HEK293 (cell line): ENCODE measurements around the gene FAM83F.

ENCODE experiments used
- CTCF ChIA-PET: fragments of 350-600 bp; formaldehyde crosslinking; extraction: SDS; loops from one replicate; lab custom pipeline; 2021; ENCODE audit warnings: antibody characterized with exemption; lab: Yijun Ruan, JAX
- POLR2A ChIA-PET: fragments of 300-600 bp; formaldehyde crosslinking; extraction: SDS; loops from one replicate; lab custom pipeline; 2020; ENCODE audit warnings: antibody characterized with exemption, inconsistent platforms; lab: Yijun Ruan, JAX
- H3K27ac ChIP-seq: fragments of 200-500 bp; sonication (Bioruptor generic); 2 replicates; pipeline ENCODE4 v1.5.1; 2014; ENCODE audit warnings: low read depth, low read length, control low read depth, inconsistent platforms; ENCODE audit errors: extremely low read depth
- H3K36me3 ChIP-seq, 2 experiments: fragments of 200-500 bp in 1 of 2; sonication (Bioruptor generic) in 1 of 2; 1 replicate in 1 of 2; 2 replicates in 1 of 2; pipeline ENCODE4 v1.5.1; 2014 to 2017; ENCODE audit warnings: inconsistent platforms in 2 of 2, low read length in 2 of 2; ENCODE audit not compliant: control insufficient read depth in 2 of 2, insufficient read depth in 1 of 2
- H3K4me1 ChIP-seq: fragments of 200-500 bp; sonication (Bioruptor generic); 2 replicates; pipeline ENCODE4 v1.5.1; 2014; ENCODE audit warnings: mild to moderate bottlenecking, low read length, inconsistent platforms; ENCODE audit not compliant: control insufficient read depth, insufficient read depth
- H3K4me3 ChIP-seq: 2 replicates; pipeline ENCODE4 v1.5.1; 2011; ENCODE audit warnings: low read depth, mild to moderate bottlenecking, control low read depth, low read length, moderate library complexity
- H3K9me3 ChIP-seq: fragments of 200-500 bp; sonication (Bioruptor generic); 2 replicates; pipeline ENCODE4 v1.5.1; 2014; ENCODE audit warnings: low read depth, low read length, inconsistent platforms; ENCODE audit not compliant: control insufficient read depth, insufficient read depth
- GLI2 ChIP-seq: fragments of 450-650 bp; formaldehyde crosslinking; IDR thresholded peaks from 2 replicates; pipeline ENCODE4; 2017; ENCODE audit warnings: missing biosample characterization, missing genetic modification characterization, low read depth, borderline replicate concordance
- GLIS1 ChIP-seq: fragments of 450-650 bp; formaldehyde crosslinking; IDR thresholded peaks from 2 replicates; pipeline ENCODE4 v1.5.1; 2016; ENCODE audit warnings: missing biosample characterization, missing genetic modification characterization
- KLF8 ChIP-seq: fragments of 450-650 bp; formaldehyde crosslinking; IDR thresholded peaks from 2 replicates; pipeline ENCODE4 v1.5.1; 2016; ENCODE audit warnings: missing biosample characterization, missing genetic modification characterization
- ZBTB11 ChIP-seq: fragments of 450-650 bp; formaldehyde crosslinking; conservative IDR thresholded peaks from 2 replicates; pipeline ENCODE4 v1.5.1; 2016; ENCODE audit warnings: low read depth, missing biosample characterization, missing genetic modification characterization
- ZBTB21 ChIP-seq: fragments of 450-650 bp; formaldehyde crosslinking; IDR thresholded peaks from 2 replicates; pipeline ENCODE4 v1.5.1; 2017; ENCODE audit warnings: missing biosample characterization, missing genetic modification characterization
- ZNF114 ChIP-seq: fragments of 450-650 bp; formaldehyde crosslinking; IDR thresholded peaks from 2 replicates; pipeline ENCODE4 v1.5.0; 2017; ENCODE audit warnings: missing biosample characterization, missing genetic modification characterization
- ZNF169 ChIP-seq: fragments of 450-650 bp; formaldehyde crosslinking; IDR thresholded peaks from 2 replicates; pipeline ENCODE4 v1.5.1; 2016; ENCODE audit warnings: missing biosample characterization, missing genetic modification characterization
- ZNF174 ChIP-seq: fragments of 450-650 bp; formaldehyde crosslinking; IDR thresholded peaks from 2 replicates; pipeline ENCODE4 v1.5.0; 2017; ENCODE audit warnings: missing biosample characterization, mild to moderate bottlenecking, missing genetic modification characterization
- ZNF184 ChIP-seq: fragments of 450-650 bp; IDR thresholded peaks from 2 replicates; pipeline ENCODE4 v1.5.1; 2018; ENCODE audit warnings: missing biosample characterization, mild to moderate bottlenecking, missing genetic modification characterization
- ZNF221 ChIP-seq: fragments of 450-650 bp; formaldehyde crosslinking; IDR thresholded peaks from 2 replicates; pipeline ENCODE4 v1.5.1; 2017; ENCODE audit warnings: missing biosample characterization, missing genetic modification characterization, borderline replicate concordance
- ZNF23 ChIP-seq: fragments of 450-650 bp; formaldehyde crosslinking; IDR thresholded peaks from 2 replicates; pipeline ENCODE4 v1.5.1; 2016; ENCODE audit warnings: missing biosample characterization, missing genetic modification characterization, borderline replicate concordance
- ZNF292 ChIP-seq: fragments of 450-650 bp; formaldehyde crosslinking; IDR thresholded peaks from 2 replicates; pipeline ENCODE4 v1.5.1; 2016; ENCODE audit warnings: low read depth, missing biosample characterization, missing genetic modification characterization, borderline replicate concordance
- ZNF302 ChIP-seq: fragments of 450-650 bp; formaldehyde crosslinking; IDR thresholded peaks from 2 replicates; pipeline ENCODE4 v1.5.1; 2016; ENCODE audit warnings: missing biosample characterization, missing genetic modification characterization, low read depth
- ZNF404 ChIP-seq: fragments of 450-650 bp; formaldehyde crosslinking; IDR thresholded peaks from 2 replicates; pipeline ENCODE4 v1.5.1; 2017; ENCODE audit warnings: missing biosample characterization, missing genetic modification characterization
- ZNF416 ChIP-seq: fragments of 450-650 bp; formaldehyde crosslinking; IDR thresholded peaks from 2 replicates; pipeline ENCODE4 v1.5.1; 2016; ENCODE audit warnings: missing biosample characterization, missing genetic modification characterization
- ZNF510 ChIP-seq: fragments of 450-650 bp; formaldehyde crosslinking; IDR thresholded peaks from 2 replicates; pipeline ENCODE4 v1.5.1; 2018; ENCODE audit warnings: mild to moderate bottlenecking, missing genetic modification characterization, missing biosample characterization; ENCODE audit not compliant: insufficient replicate concordance
- ZNF513 ChIP-seq: fragments of 450-650 bp; IDR thresholded peaks from 2 replicates; pipeline ENCODE4 v1.5.1; 2018; ENCODE audit warnings: missing biosample characterization, missing genetic modification characterization
- ZNF521 ChIP-seq: fragments of 450-650 bp; formaldehyde crosslinking; IDR thresholded peaks from 2 replicates; pipeline ENCODE4 v1.5.1; 2017; ENCODE audit warnings: missing biosample characterization, mild to moderate bottlenecking, missing genetic modification characterization
- ZNF544 ChIP-seq: fragments of 450-650 bp; formaldehyde crosslinking; IDR thresholded peaks from 2 replicates; pipeline ENCODE4 v1.5.0; 2017; ENCODE audit warnings: missing biosample characterization, missing genetic modification characterization
- ZNF549 ChIP-seq: fragments of 450-650 bp; IDR thresholded peaks from 2 replicates; pipeline ENCODE4 v1.5.1; 2018; ENCODE audit warnings: missing biosample characterization, missing genetic modification characterization, mild to moderate bottlenecking, inconsistent platforms, moderate library complexity
- ZNF621 ChIP-seq: fragments of 450-650 bp; formaldehyde crosslinking; IDR thresholded peaks from 2 replicates; pipeline ENCODE4 v1.5.1; 2017; ENCODE audit warnings: missing biosample characterization, missing genetic modification characterization
- ZNF645 ChIP-seq: fragments of 450-650 bp; formaldehyde crosslinking; IDR thresholded peaks from 2 replicates; pipeline ENCODE4; 2016; ENCODE audit warnings: missing biosample characterization, missing genetic modification characterization
- ZNF707 ChIP-seq: fragments of 450-650 bp; formaldehyde crosslinking; IDR thresholded peaks from 2 replicates; pipeline ENCODE4 v1.5.1; 2016; ENCODE audit warnings: missing biosample characterization, missing genetic modification characterization
- ZNF777 ChIP-seq: fragments of 450-650 bp; formaldehyde crosslinking; IDR thresholded peaks from 2 replicates; pipeline ENCODE4 v1.5.1; 2017; ENCODE audit warnings: missing biosample characterization, missing genetic modification characterization, borderline replicate concordance
- ZSCAN4 ChIP-seq: fragments of 450-650 bp; formaldehyde crosslinking; IDR thresholded peaks from 2 replicates; pipeline ENCODE4 v1.5.1; 2017; ENCODE audit warnings: missing biosample characterization, missing genetic modification characterization
- TF ChIP-seq, protein P1 (sequence below): IDR thresholded peaks from 2 replicates; pipeline ENCODE4 v1.6.1; 2011; ENCODE audit warnings: mild to moderate bottlenecking, low read depth, low read length, borderline replicate concordance

FAM83F gene

DNA sequence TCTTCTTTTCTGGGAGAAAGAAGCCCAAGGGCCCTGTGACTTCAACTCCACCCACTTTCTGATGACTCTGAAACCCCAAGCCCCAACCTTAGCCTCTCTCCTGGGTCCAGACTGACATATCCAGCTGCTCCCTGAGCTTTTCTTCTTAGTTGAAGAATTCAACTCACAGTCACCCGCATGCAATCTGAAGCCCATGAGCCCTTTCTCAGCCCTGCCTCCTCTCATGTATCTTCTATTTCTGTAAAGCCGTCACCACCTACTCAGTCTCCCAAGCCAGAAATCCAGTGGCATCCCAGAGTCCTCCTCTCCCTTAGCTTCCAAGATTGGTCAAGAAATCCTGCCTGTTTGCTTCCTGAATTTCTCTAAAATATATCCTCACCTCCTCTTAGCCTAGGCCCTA lies 41.7 kb upstream of the FAM83F start:
- H3K9me3 ChIP-seq, result no peaks in the 10 kb centered on the region
- H3K4me1 ChIP-seq, result no peaks in the 10 kb centered on the region
- ChIA-PET POLR2A (no interaction called here), CTCF (interaction anchor here (1.6 to 3.4 kb wide), 4 partner anchors 10 to 72 kb away, joined by 6 to 15 read pairs (median 7); no protein-coding TSS in a partner anchor)
- TF ChIP-seq ZNF416 (tag by site-specific recombination), result no peak
- no peak for TF ChIP-seq ZNF510
- no peak for TF ChIP-seq ZNF521 (tag by site-specific recombination)
- no peak for TF ChIP-seq ZNF184
- no peak for TF ChIP-seq ZNF544
- TF ChIP-seq ZNF645 (tag by site-specific recombination), result no peak
- TF ChIP-seq ZNF23 (tag by site-specific recombination), result no peak
- TF ChIP-seq ZNF169, result no peak
- TF ChIP-seq ZSCAN4 (tag by site-specific recombination), result no peak
- H3K27ac ChIP-seq, result no peak overlapping the region
- H3K36me3 ChIP-seq, result no peaks in the 10 kb centered on the region
- H3K4me3 ChIP-seq, result no peak overlapping the region

GRCh38 chr22:39954584-39955055 lies 40.1 kb upstream of the FAM83F start:
- H3K9me3 ChIP-seq, result no peaks in the 10 kb centered on the region
- POLR2A ChIA-PET, result no interaction called here
- no peak overlapping the region for H3K27ac ChIP-seq
- no peaks in the 10 kb centered on the region for H3K4me1 ChIP-seq
- TF ChIP-seq ZNF707 (no peak), ZNF174 (tag by site-specific recombination) (no peak), KLF8 (tag by site-specific recombination) (no peak), ZBTB21 (no peak), ZNF404 (no peak), ZNF513 (no peak)
- no peaks in the 10 kb centered on the region for H3K36me3 ChIP-seq
- CTCF ChIA-PET, result interaction anchor here (0.6 to 3.4 kb wide), 6 partner anchors 8 to 180 kb away, joined by 3 to 15 read pairs (median 5); no protein-coding TSS in a partner anchor
- no peak overlapping the region for H3K4me3 ChIP-seq

GRCh38 chr22:39955675-39956074 lies 39.1 kb upstream of the FAM83F start:
- H3K9me3 ChIP-seq, result no peaks in the 10 kb centered on the region
- H3K36me3 ChIP-seq, result no peaks in the 10 kb centered on the region
- no peaks in the 10 kb centered on the region for H3K4me1 ChIP-seq
- H3K27ac ChIP-seq, result no peak overlapping the region
- POLR2A ChIA-PET, result no interaction called here
- no peak overlapping the region for H3K4me3 ChIP-seq
- CTCF ChIA-PET, result interaction anchor here (1.1 to 3.4 kb wide), 4 partner anchors 10 to 69 kb away, joined by 3 to 15 read pairs (median 5); no protein-coding TSS in a partner anchor
- no peak for TF ChIP-seq ZNF777 (tag by site-specific recombination)
- TF ChIP-seq GLIS1 (tag by site-specific recombination), result no peak
- no peak for TF ChIP-seq ZBTB11
- no peak for TF ChIP-seq GLI2
- no peak for TF ChIP-seq ZNF221 (tag by site-specific recombination)
- no peak for TF ChIP-seq ZNF549 (tag by site-specific recombination)
- TF ChIP-seq, protein P1, sequence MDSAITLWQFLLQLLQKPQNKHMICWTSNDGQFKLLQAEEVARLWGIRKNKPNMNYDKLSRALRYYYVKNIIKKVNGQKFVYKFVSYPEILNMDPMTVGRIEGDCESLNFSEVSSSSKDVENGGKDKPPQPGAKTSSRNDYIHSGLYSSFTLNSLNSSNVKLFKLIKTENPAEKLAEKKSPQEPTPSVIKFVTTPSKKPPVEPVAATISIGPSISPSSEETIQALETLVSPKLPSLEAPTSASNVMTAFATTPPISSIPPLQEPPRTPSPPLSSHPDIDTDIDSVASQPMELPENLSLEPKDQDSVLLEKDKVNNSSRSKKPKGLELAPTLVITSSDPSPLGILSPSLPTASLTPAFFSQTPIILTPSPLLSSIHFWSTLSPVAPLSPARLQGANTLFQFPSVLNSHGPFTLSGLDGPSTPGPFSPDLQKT, result no peak
- TF ChIP-seq ZNF302 (tag by site-specific recombination), result no peak
- no peak for TF ChIP-seq ZNF621 (tag by site-specific recombination)
- no peak for TF ChIP-seq ZNF292 (tag by site-specific recombination)
- no peak for TF ChIP-seq ZNF114 (tag by site-specific recombination)
